ENCODE measurements around the gene ALK.

DNA sequence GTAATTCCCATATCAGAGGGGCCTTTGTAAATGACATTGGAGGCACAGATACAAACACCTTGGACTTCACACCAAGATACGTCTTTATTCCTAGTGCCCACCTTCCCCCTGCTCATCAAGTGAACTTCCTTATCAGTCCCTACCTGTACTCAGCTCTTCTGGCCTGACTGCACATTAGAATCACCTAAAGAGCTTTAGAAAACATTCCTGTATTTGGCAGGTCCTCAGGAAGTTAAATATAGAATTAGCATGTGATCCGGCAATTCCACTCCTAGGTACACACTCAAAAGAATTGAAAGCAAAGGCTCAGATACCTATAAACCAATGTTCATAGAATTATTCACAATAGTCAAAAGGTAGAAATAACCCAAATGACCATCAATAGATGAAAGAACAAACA is 46.6 kb downstream of the ALK start:
- TF ChIP-seq POLR2AphosphoS5 (IDR thresholded peaks at IDR 0.05; ENCODE audit: borderline replicate concordance, low read depth, low read length): no peak
- TF ChIP-seq EZH2 (IDR thresholded peaks at IDR 0.05): no peak
- no peak for TF ChIP-seq FOXP2 (optimal IDR thresholded peaks at IDR 0.05; ENCODE audit: control extremely low read depth, extremely low read length, insufficient read depth)
